Measurements from ENCODE around the gene LONP2. TPM values are rescaled to one million over a fixed set of nuclear protein-coding genes. Genes with fewer than 3 reads are reported as not detected.

The LONP2 gene
- total and polyA plus RNA-seq, 2 of the 13 experiments (the other 11 are each of a cell fraction or from before 2014, with no cell fraction given) = 39.2 to 63.3 TPM

DNA sequence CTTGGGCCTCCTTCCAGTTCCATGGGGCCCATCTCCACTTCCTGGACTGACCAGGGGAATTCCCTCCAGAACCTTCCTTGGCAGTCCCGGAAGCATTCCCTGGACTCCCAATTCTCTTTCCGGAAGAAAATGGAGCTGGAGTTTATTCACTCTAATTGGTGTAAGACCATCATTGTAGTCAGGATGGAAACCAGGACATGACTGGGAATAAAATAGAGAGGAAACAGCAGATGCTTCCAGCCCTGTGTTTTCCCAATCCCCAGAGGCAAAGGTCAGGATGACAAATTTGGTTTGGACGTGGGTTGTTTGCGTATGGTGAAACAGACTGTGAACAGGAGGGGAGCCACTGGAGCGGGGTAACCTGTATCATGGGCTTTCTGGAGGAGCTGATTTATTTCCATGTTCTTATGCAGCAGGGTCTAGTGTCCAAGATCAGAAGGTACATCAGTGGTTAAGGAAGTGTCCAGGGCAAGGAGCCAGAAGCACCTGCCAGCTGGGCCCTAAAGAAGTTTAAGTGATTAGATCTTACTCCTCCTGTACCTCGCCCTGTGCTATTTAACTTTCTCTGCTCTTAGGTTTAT, 8.5 kb upstream of the LONP2 start (continued):
- TF ChIP-seq, protein P1, sequence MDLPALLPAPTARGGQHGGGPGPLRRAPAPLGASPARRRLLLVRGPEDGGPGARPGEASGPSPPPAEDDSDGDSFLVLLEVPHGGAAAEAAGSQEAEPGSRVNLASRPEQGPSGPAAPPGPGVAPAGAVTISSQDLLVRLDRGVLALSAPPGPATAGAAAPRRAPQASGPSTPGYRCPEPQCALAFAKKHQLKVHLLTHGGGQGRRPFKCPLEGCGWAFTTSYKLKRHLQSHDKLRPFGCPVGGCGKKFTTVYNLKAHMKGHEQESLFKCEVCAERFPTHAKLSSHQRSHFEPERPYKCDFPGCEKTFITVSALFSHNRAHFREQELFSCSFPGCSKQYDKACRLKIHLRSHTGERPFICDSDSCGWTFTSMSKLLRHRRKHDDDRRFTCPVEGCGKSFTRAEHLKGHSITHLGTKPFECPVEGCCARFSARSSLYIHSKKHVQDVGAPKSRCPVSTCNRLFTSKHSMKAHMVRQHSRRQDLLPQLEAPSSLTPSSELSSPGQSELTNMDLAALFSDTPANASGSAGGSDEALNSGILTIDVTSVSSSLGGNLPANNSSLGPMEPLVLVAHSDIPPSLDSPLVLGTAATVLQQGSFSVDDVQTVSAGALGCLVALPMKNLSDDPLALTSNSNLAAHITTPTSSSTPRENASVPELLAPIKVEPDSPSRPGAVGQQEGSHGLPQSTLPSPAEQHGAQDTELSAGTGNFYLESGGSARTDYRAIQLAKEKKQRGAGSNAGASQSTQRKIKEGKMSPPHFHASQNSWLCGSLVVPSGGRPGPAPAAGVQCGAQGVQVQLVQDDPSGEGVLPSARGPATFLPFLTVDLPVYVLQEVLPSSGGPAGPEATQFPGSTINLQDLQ (CRISPR knock-in tag; IDR thresholded peaks at IDR 0.05) = no peak
- TF ChIP-seq, protein P2, sequence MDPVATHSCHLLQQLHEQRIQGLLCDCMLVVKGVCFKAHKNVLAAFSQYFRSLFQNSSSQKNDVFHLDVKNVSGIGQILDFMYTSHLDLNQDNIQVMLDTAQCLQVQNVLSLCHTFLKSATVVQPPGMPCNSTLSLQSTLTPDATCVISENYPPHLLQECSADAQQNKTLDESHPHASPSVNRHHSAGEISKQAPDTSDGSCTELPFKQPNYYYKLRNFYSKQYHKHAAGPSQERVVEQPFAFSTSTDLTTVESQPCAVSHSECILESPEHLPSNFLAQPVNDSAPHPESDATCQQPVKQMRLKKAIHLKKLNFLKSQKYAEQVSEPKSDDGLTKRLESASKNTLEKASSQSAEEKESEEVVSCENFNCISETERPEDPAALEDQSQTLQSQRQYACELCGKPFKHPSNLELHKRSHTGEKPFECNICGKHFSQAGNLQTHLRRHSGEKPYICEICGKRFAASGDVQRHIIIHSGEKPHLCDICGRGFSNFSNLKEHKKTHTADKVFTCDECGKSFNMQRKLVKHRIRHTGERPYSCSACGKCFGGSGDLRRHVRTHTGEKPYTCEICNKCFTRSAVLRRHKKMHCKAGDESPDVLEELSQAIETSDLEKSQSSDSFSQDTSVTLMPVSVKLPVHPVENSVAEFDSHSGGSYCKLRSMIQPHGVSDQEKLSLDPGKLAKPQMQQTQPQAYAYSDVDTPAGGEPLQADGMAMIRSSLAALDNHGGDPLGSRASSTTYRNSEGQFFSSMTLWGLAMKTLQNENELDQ (CRISPR knock-in tag; IDR thresholded peaks at IDR 0.05; ENCODE audit: borderline replicate concordance) = no peak
- no peak for TF ChIP-seq ADNP (CRISPR knock-in tag; IDR thresholded peaks at IDR 0.05)
- no peak for TF ChIP-seq ZSCAN29 (CRISPR knock-in tag; conservative IDR thresholded peaks at IDR 0.05)
- no peak for TF ChIP-seq ASH2L (IDR thresholded peaks at IDR 0.05; ENCODE audit: insufficient read length, low read depth, low read length)
- no peak for TF ChIP-seq SMARCE1 (IDR thresholded peaks at IDR 0.05; ENCODE audit: borderline replicate concordance)
- TF ChIP-seq MLLT10 (CRISPR knock-in tag; IDR thresholded peaks at IDR 0.05) = no peak
- TF ChIP-seq SP140L (CRISPR knock-in tag; IDR thresholded peaks at IDR 0.05; ENCODE audit: borderline replicate concordance) = no peak
- TF ChIP-seq ZBTB1 (CRISPR knock-in tag; IDR thresholded peaks at IDR 0.05; ENCODE audit: borderline replicate concordance) = no peak
- no peak for TF ChIP-seq ZNF138 (CRISPR knock-in tag; IDR thresholded peaks at IDR 0.05; ENCODE audit: low read depth)
- TF ChIP-seq KMT2A (CRISPR knock-in tag; IDR thresholded peaks at IDR 0.05) = 0 out of 2 replicates have a peak, but pooled peaks have one; percentile 36
- peak; percentile 34; the same call in 1 of the 2 replicates for TF ChIP-seq RCOR2 (CRISPR knock-in tag; IDR thresholded peaks at IDR 0.05)
- no peak for TF ChIP-seq FLYWCH1 (CRISPR knock-in tag; IDR thresholded peaks at IDR 0.05)
- TF ChIP-seq ZNF879 (CRISPR knock-in tag; IDR thresholded peaks at IDR 0.05) = no peak
- TF ChIP-seq NFKB2 (CRISPR knock-in tag; IDR thresholded peaks at IDR 0.05; ENCODE audit: borderline replicate concordance) = no peak
- TF ChIP-seq ZNF558 (CRISPR knock-in tag; IDR thresholded peaks at IDR 0.05; ENCODE audit: borderline replicate concordance) = 0 out of 2 replicates have a peak, but pooled peaks have one; percentile 41
- no peak for TF ChIP-seq ZNF34 (CRISPR knock-in tag; IDR thresholded peaks at IDR 0.05; ENCODE audit: borderline replicate concordance)
- TF ChIP-seq FOXA3 (CRISPR knock-in tag; IDR thresholded peaks at IDR 0.05) = peak; percentile 77
- no peak for TF ChIP-seq ZNF230 (CRISPR knock-in tag; IDR thresholded peaks at IDR 0.05)
- TF ChIP-seq, protein P3, sequence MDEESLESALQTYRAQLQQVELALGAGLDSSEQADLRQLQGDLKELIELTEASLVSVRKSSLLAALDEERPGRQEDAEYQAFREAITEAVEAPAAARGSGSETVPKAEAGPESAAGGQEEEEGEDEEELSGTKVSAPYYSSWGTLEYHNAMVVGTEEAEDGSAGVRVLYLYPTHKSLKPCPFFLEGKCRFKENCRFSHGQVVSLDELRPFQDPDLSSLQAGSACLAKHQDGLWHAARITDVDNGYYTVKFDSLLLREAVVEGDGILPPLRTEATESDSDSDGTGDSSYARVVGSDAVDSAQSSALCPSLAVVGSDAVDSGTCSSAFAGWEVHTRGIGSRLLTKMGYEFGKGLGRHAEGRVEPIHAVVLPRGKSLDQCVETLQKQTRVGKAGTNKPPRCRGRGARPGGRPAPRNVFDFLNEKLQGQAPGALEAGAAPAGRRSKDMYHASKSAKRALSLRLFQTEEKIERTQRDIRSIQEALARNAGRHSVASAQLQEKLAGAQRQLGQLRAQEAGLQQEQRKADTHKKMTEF (CRISPR knock-in tag; IDR thresholded peaks at IDR 0.05) = peak; percentile 79; the same call in 1 of the 2 replicates
- TF ChIP-seq, protein P4, sequence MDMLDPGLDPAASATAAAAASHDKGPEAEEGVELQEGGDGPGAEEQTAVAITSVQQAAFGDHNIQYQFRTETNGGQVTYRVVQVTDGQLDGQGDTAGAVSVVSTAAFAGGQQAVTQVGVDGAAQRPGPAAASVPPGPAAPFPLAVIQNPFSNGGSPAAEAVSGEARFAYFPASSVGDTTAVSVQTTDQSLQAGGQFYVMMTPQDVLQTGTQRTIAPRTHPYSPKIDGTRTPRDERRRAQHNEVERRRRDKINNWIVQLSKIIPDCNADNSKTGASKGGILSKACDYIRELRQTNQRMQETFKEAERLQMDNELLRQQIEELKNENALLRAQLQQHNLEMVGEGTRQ (IDR thresholded peaks at IDR 0.05; ENCODE audit: low read depth, low read length) = no peak
- TF ChIP-seq, protein P4 (CRISPR knock-in tag; IDR thresholded peaks at IDR 0.05; ENCODE audit: borderline replicate concordance) = no peak
- TF ChIP-seq MTA1 (CRISPR knock-in tag; IDR thresholded peaks at IDR 0.05; ENCODE audit: borderline replicate concordance) = no peak
